Common myeloid progenitor, CD34-positive (primary cell): ENCODE data around the gene DIDO1.

Experiments used
- CTCF ChIA-PET: fragments of 350-600 bp; sonication (Branson Sonifier 250); formaldehyde crosslinking; loops from one replicate; lab custom pipeline; 2021; ENCODE audit warnings: antibody characterized with exemption; lab: Charles Lee
- POLR2A ChIA-PET: fragments of 350-600 bp; sonication (Branson Sonifier 250); formaldehyde crosslinking; loops from one replicate; lab custom pipeline; 2021; ENCODE audit warnings: antibody characterized with exemption; lab: Charles Lee
- DNase-seq, 3 donors: peaks; one replicate each; pipeline versions ENCODE4 v3.0.0 to v3.0.0-alpha.2; 2013
- H3K27ac ChIP-seq, 2 experiments: 1 replicate in 1 of 2; 2 replicates in 1 of 2; pipeline ENCODE4 v1.7.0; 2013; ENCODE audit warnings: inconsistent platforms in 2 of 2, low read length in 2 of 2, mild to moderate bottlenecking in 2 of 2, low read depth in 1 of 2, moderate library complexity in 1 of 2; ENCODE audit not compliant: severe bottlenecking in 2 of 2, insufficient read depth in 1 of 2, poor library complexity in 1 of 2
- H3K27me3 ChIP-seq, 5 experiments: replicated peaks in 2 of 5; 1 replicate in 3 of 5; 2 replicates in 2 of 5; pipeline versions ENCODE4 v1.6.1 to v1.7.0; 2013; ENCODE audit warnings: low read length in 4 of 5, mild to moderate bottlenecking in 2 of 5, moderate library complexity in 2 of 5, inconsistent platforms in 1 of 5; ENCODE audit not compliant: insufficient read depth in 5 of 5, control insufficient read depth in 4 of 5
- H3K36me3 ChIP-seq, 4 experiments: 1 replicate in 2 of 4; 2 replicates in 2 of 4; pipeline versions ENCODE4 v1.6.1 to v1.7.0; 2013; ENCODE audit warnings: low read length in 3 of 4, control low read depth in 1 of 4, mild to moderate bottlenecking in 1 of 4; ENCODE audit not compliant: control insufficient read depth in 4 of 4, insufficient read depth in 4 of 4
- H3K4me1 ChIP-seq, 4 experiments: 1 replicate in 3 of 4; 2 replicates in 1 of 4; pipeline versions ENCODE4 v1.6.1 to v1.7.1; 2013; ENCODE audit warnings: low read length in 3 of 4, mild to moderate bottlenecking in 3 of 4, control low read depth in 1 of 4, inconsistent platforms in 1 of 4, moderate library complexity in 1 of 4; ENCODE audit not compliant: control insufficient read depth in 4 of 4, insufficient read depth in 4 of 4; ENCODE audit errors: control extremely low read depth in 1 of 4
- H3K4me3 ChIP-seq, 7 experiments: 1 replicate in 4 of 7; 2 replicates in 3 of 7; pipeline versions ENCODE4 v1.5.1 to v1.7.0; 2013; ENCODE audit warnings: mild to moderate bottlenecking in 7 of 7, low read length in 6 of 7, moderate library complexity in 6 of 7, inconsistent platforms in 2 of 7, low read depth in 2 of 7, control low read depth in 1 of 7; ENCODE audit not compliant: insufficient read depth in 4 of 7, control insufficient read depth in 1 of 7; ENCODE audit errors: extremely low read depth in 1 of 7
- H3K9me3 ChIP-seq, 5 experiments: 1 replicate in 4 of 5; 2 replicates in 1 of 5; pipeline versions ENCODE4 v1.6.1 to v1.7.1; 2013; ENCODE audit warnings: low read length in 4 of 5, mild to moderate bottlenecking in 2 of 5, inconsistent platforms in 1 of 5, low read depth in 1 of 5, moderate library complexity in 1 of 5; ENCODE audit not compliant: control insufficient read depth in 4 of 5, insufficient read depth in 2 of 5; ENCODE audit errors: control extremely low read depth in 1 of 5
- WGBS: methylation state at CpG from one replicate; pipeline ENCODE4 v1.1.5; 2013; ENCODE audit not compliant: insufficient coverage; 5-methylcytosine and 5-hydroxymethylcytosine counted together

DIDO1 gene

DNA sequence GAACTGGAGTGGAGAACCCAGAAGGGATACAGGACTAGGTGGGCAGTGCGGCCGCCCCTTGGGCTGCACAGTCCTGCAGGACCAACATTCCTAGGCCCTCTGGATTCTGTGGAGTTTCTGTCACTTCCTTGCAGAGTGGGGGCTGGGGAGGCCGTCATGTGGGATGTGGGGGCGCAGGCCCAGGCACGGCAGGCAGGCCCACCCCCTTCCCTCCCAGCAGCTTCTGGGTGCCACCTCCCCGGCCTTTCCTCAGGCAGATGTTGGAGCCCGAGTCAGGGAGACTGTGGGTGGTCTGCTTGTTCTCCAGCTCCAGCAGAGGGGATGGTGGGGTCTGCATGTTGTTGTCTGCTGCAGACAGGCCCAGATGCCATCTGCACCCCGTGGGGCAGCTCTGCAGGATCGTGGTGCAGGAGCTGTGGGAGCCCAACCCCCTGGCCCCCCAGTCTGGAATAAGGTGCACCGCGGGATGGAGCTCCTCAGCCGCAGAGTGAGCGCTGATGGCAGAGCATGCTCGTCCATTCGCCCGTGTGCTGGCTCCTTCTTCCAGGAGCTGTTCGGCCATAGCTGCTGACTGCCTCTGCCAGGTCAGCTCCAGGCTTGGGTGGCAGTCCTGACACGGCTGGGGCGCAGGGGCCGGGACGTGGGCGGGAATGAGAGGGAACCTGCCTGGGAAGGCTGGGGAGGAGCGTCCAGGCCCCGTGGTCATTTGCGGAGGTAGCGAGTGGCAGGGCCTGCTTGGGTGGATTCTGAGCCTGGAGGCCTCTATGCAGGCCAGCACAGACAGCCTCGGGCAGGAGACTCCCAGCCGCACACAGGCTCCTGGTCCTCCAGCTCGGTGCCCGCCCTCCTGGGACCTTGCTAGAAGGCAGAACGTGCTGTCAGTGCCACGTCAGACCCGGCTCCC lies 44.3 kb upstream of the DIDO1 start:
- no peak overlapping the region for H3K4me3 ChIP-seq
- peaks cover 0 to 42% (median 16%) of the 10 kb centered on the region in 5 experiments for H3K27me3 ChIP-seq
- H3K9me3 ChIP-seq: no peaks in the 10 kb centered on the region
- ChIA-PET POLR2A (interaction anchor here (1.1 kb wide), 1 partner anchor 39 kb away, joined by 3 read pairs; no protein-coding TSS in a partner anchor), CTCF (interaction anchor here (0.5 to 2.4 kb wide), 9 partner anchors 9 to 71 kb away, joined by 3 to 9 read pairs (median 4); no protein-coding TSS in a partner anchor)
- peaks cover 0 to 21% (median 11%) of the 10 kb centered on the region in 4 experiments for H3K36me3 ChIP-seq
- DNase-seq: no peak
- no peak overlapping the region for H3K27ac ChIP-seq
- WGBS: 53% methylated on average over 29 of the region's 33 CpGs
- peaks cover 0 to 26% (median 15%) of the 10 kb centered on the region in 4 experiments for H3K4me1 ChIP-seq

GRCh38 chr20:62969939-62970306 lies 43.6 kb upstream of the DIDO1 start:
- no peak for DNase-seq
- ChIA-PET CTCF (interaction anchor here (0.9 to 2.4 kb wide), 7 partner anchors 10 to 70 kb away, joined by 3 to 9 read pairs (median 6); no protein-coding TSS in a partner anchor), POLR2A (interaction anchor here (1.1 kb wide), 1 partner anchor 39 kb away, joined by 3 read pairs; no protein-coding TSS in a partner anchor)
- Histone ChIP-seq H3K4me1 (peaks cover 0 to 32% (median 18%) of the 10 kb centered on the region in 4 experiments), H3K27ac (no peak overlapping the region), H3K27me3 (peaks cover 0 to 39% (median 14%) of the 10 kb centered on the region in 5 experiments), H3K4me3 (no peak overlapping the region), H3K9me3 (no peaks in the 10 kb centered on the region), H3K36me3 (peaks cover 0 to 27% (median 15%) of the 10 kb centered on the region in 4 experiments)
- WGBS: 88% methylated on average over 8 of the region's 8 CpGs

GRCh38 chr20:62969179-62969760 lies 43.0 kb upstream of the DIDO1 start:
- H3K27ac ChIP-seq: no peak overlapping the region
- no peak for DNase-seq
- ChIA-PET CTCF (interaction anchor here (2.4 kb wide), 1 partner anchor 69 kb away, joined by 9 read pairs; no protein-coding TSS in a partner anchor), POLR2A (interaction anchor here (1.1 kb wide), 1 partner anchor 40 kb away, joined by 3 read pairs; no protein-coding TSS in a partner anchor)
- H3K4me1 ChIP-seq: peaks cover 0 to 38% (median 21%) of the 10 kb centered on the region in 4 experiments
- H3K36me3 ChIP-seq: peaks cover 0 to 34% (median 19%) of the 10 kb centered on the region in 4 experiments
- 65% methylated on average over 12 of the region's 16 CpGs for WGBS
- H3K9me3 ChIP-seq: no peaks in the 10 kb centered on the region
- H3K27me3 ChIP-seq: peaks cover 0 to 33% (median 14%) of the 10 kb centered on the region in 5 experiments
- H3K4me3 ChIP-seq: no peak overlapping the region

- no peaks in the 10 kb centered on the region for H3K9me3 ChIP-seq
- no peak overlapping the region for H3K27ac ChIP-seq
- POLR2A ChIA-PET: no interaction called here
- 84% methylated on average over 18 of the region's 21 CpGs for WGBS
- DNase-seq: no peak
- peaks cover 0 to 27% (median 11%) of the 10 kb centered on the region in 5 experiments for H3K27me3 ChIP-seq
- CTCF ChIA-PET: interaction anchor here (0.9 to 1.3 kb wide), 2 partner anchors 15 to 74 kb away, joined by 3 read pairs; no protein-coding TSS in a partner anchor
- H3K36me3 ChIP-seq: peaks cover 0 to 41% (median 22%) of the 10 kb centered on the region in 4 experiments
- no peak overlapping the region for H3K4me3 ChIP-seq
- peaks cover 0 to 42% (median 25%) of the 10 kb centered on the region in 4 experiments for H3K4me1 ChIP-seq
These were observed 42.3 kb upstream of the DIDO1 start for GRCh38 chr20:62968378-62969178.

- Histone ChIP-seq H3K27me3 (peaks cover 0 to 20% (median 8%) of the 10 kb centered on the region in 5 experiments), H3K4me3 (no peak overlapping the region), H3K9me3 (no peaks in the 10 kb centered on the region), H3K4me1 (peaks cover 0 to 36% (median 21%) of the 10 kb centered on the region in 4 experiments), H3K27ac (no peak overlapping the region), H3K36me3 (peaks cover 0 to 48% (median 28%) of the 10 kb centered on the region in 4 experiments)
- WGBS: 93% methylated on average over 26 of the region's 27 CpGs
- ChIA-PET CTCF (interaction anchor here (0.9 to 1.3 kb wide), 2 partner anchors 14 to 73 kb away, joined by 3 read pairs; no protein-coding TSS in a partner anchor), POLR2A (no interaction called here)
- DNase-seq: no peak
These were observed 41.5 kb upstream of the DIDO1 start for GRCh38 chr20:62967628-62968351.

DNA sequence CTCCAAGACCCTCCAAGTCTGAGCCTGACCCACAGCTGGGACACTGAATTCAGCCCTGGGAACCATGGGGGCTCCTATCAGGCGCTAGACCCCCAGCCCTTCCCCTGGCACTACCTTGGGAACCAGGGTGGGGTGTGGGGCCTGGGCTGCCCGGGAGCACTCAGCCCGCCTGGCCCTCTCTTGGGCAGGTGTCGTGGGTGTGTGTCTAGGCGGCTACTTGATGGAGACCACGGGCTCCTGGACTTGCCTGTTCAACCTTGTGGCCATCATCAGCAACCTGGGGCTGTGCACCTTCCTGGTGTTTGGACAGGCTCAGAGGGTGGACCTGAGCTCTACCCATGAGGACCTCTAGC lies 40.8 kb upstream of the DIDO1 start:
- peaks cover 0 to 16% (median 3%) of the 10 kb centered on the region in 5 experiments for H3K27me3 ChIP-seq
- no peak overlapping the region for H3K4me3 ChIP-seq
- no peak for DNase-seq
- 93% methylated on average over 6 of the region's 6 CpGs for WGBS
- no peaks in the 10 kb centered on the region for H3K9me3 ChIP-seq
- CTCF ChIA-PET: interaction anchor here (1.3 kb wide), 1 partner anchor 72 kb away, joined by 3 read pairs; no protein-coding TSS in a partner anchor
- peaks cover 0 to 31% (median 15%) of the 10 kb centered on the region in 4 experiments for H3K4me1 ChIP-seq
- H3K27ac ChIP-seq: no peak overlapping the region
- POLR2A ChIA-PET: no interaction called here
- H3K36me3 ChIP-seq: peaks cover 0 to 55% (median 35%) of the 10 kb centered on the region in 4 experiments
